Measurements from ENCODE around the gene UBL4A.

DNA sequence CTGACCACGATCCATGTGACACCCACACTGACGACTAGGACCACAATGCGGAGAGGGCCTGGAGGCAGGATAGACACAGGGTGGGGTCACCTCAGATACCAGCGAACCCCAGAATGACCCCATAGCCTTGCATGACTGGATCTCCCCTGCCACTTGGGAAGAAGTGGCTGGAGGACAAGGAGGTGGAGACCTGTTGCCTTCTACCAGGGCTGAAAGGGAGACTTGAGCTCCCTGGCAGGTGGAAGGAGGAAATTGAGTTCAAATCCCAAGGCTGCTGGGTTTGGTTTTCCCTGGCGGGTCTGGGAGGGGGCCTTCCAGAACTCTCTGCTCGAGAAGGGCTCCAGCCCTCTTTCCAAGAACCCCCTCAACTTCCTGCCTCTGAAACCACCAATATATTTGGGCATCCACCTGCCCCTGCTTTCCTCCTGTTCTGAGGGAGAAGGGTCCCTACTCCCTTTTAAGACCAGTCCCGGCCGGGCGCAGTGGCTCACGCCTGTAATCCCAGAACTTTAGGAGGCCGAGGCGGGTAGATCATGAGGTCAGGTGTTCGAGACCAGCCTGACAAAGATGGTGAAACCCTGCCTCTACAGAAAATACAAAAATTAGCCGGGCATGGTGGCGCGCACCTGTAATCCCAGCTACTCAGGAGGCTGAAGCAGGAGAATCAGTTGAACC lies 26.6 kb upstream of the UBL4A start:
- no peak for TF ChIP-seq EP300 (IDR thresholded peaks at IDR 0.05)
- TF ChIP-seq RFX5 (IDR thresholded peaks at IDR 0.05) = no peak
- TF ChIP-seq, protein P1, sequence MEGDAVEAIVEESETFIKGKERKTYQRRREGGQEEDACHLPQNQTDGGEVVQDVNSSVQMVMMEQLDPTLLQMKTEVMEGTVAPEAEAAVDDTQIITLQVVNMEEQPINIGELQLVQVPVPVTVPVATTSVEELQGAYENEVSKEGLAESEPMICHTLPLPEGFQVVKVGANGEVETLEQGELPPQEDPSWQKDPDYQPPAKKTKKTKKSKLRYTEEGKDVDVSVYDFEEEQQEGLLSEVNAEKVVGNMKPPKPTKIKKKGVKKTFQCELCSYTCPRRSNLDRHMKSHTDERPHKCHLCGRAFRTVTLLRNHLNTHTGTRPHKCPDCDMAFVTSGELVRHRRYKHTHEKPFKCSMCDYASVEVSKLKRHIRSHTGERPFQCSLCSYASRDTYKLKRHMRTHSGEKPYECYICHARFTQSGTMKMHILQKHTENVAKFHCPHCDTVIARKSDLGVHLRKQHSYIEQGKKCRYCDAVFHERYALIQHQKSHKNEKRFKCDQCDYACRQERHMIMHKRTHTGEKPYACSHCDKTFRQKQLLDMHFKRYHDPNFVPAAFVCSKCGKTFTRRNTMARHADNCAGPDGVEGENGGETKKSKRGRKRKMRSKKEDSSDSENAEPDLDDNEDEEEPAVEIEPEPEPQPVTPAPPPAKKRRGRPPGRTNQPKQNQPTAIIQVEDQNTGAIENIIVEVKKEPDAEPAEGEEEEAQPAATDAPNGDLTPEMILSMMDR (IDR thresholded peaks at IDR 0.05) = no peak
- TF ChIP-seq HEYL (CRISPR knock-in tag; IDR thresholded peaks at IDR 0.05) = no peak
- no peak for TF ChIP-seq JUNB (IDR thresholded peaks at IDR 0.05)
- no peak for TF ChIP-seq ELK1 (IDR thresholded peaks at IDR 0.05; ENCODE audit: low read depth, low read length)
- TF ChIP-seq HDAC2 (IDR thresholded peaks at IDR 0.05) = no peak
- TF ChIP-seq ZC3H11A (IDR thresholded peaks at IDR 0.05) = no peak
- TF ChIP-seq POLR2A (IDR thresholded peaks at IDR 0.05; ENCODE audit: low read length) = no peak
- no peak for TF ChIP-seq ZFP36 (IDR thresholded peaks at IDR 0.05; ENCODE audit: borderline replicate concordance, partially characterized antibody)
- TF ChIP-seq CHD2 (IDR thresholded peaks at IDR 0.05; ENCODE audit: low read length, partially characterized antibody) = no peak
- no peak for TF ChIP-seq HOXB13 (CRISPR knock-in tag; IDR thresholded peaks at IDR 0.05; ENCODE audit: low read depth)
- TF ChIP-seq, protein P2, sequence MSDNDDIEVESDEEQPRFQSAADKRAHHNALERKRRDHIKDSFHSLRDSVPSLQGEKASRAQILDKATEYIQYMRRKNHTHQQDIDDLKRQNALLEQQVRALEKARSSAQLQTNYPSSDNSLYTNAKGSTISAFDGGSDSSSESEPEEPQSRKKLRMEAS (IDR thresholded peaks at IDR 0.05) = no peak

Measured in A549 (cell line).